GM12878 (cell line): ENCODE data around the gene DUSP16. TPM values are rescaled to one million over a fixed set of nuclear protein-coding genes. Genes with fewer than 3 reads are reported as not detected.

Experiments
- ASH2L ChIP-seq: fragments of 300-600, 200-600 bp; sonication (generic); IDR thresholded peaks from 2 replicates; pipeline ENCODE4 v1.6.1; 2017; ENCODE audit warnings: low read depth, mild to moderate bottlenecking, borderline replicate concordance
- BACH1 ChIP-seq: fragments of 450-650 bp; IDR thresholded peaks from 2 replicates; pipeline ENCODE4 v1.6.1; 2017; ENCODE audit warnings: mild to moderate bottlenecking, borderline replicate concordance
- CHD1 ChIP-seq: IDR thresholded peaks from 2 replicates; pipeline ENCODE4 v1.6.1; 2012; ENCODE audit warnings: low read depth, low read length, improper control_type of control experiment
- FOS ChIP-seq: IDR thresholded peaks from 3 replicates; pipeline ENCODE4 v1.6.1; 2011; ENCODE audit warnings: borderline replicate concordance; ENCODE audit not compliant: insufficient read length; ENCODE audit errors: extremely low read depth
- HDAC2 ChIP-seq: fragments of 200-600 bp; sonication (generic); IDR thresholded peaks from 2 replicates; pipeline ENCODE4 v1.6.1; 2017
- HDAC6 ChIP-seq: fragments of 200-600 bp; sonication (generic); IDR thresholded peaks from one replicate; pipeline ENCODE4 v1.8.0; 2017; ENCODE audit warnings: antibody characterized with exemption; ENCODE audit not compliant: unreplicated experiment
- KDM1A ChIP-seq: fragments of 200-600 bp; sonication (generic); IDR thresholded peaks from 2 replicates; pipeline ENCODE4 v1.6.1; 2016; ENCODE audit warnings: borderline replicate concordance
- KLF5 ChIP-seq: fragments of 450-650 bp; IDR thresholded peaks from 2 replicates; pipeline ENCODE4 v1.6.1; 2014; ENCODE audit warnings: mild to moderate bottlenecking; ENCODE audit not compliant: partially characterized antibody
- LARP7 ChIP-seq: fragments of 450-650 bp; IDR thresholded peaks from 2 replicates; pipeline ENCODE4 v1.6.1; 2017; ENCODE audit warnings: mild to moderate bottlenecking
- MEF2A ChIP-seq: IDR thresholded peaks from 2 replicates; pipeline ENCODE4 v1.6.1; 2011; ENCODE audit warnings: low read depth, mild to moderate bottlenecking, low read length, moderate library complexity; ENCODE audit not compliant: insufficient read depth
- MXI1 ChIP-seq: fragments of 150-350 bp; IDR thresholded peaks from 2 replicates; pipeline ENCODE4 v1.6.1; 2011; ENCODE audit warnings: low read depth, mild to moderate bottlenecking, inconsistent platforms, low read length, improper control_type of control experiment
- NFXL1 ChIP-seq: fragments of 450-650 bp; IDR thresholded peaks from 2 replicates; pipeline ENCODE4 v1.6.1; 2017; ENCODE audit warnings: antibody characterized with exemption, mild to moderate bottlenecking, borderline replicate concordance
- POU2F2 ChIP-seq: IDR thresholded peaks from 3 replicates; pipeline ENCODE4 v1.6.1; 2011; ENCODE audit warnings: low read depth, mild to moderate bottlenecking, low read length, borderline replicate concordance
- RELB ChIP-seq: fragments of 450-650 bp; IDR thresholded peaks from 2 replicates; pipeline ENCODE4 v1.6.1; 2017; ENCODE audit warnings: low read depth, mild to moderate bottlenecking, moderate library complexity
- REST ChIP-seq: IDR thresholded peaks from 2 replicates; pipeline ENCODE4 v1.6.1; 2012; ENCODE audit warnings: mild to moderate bottlenecking, low read depth, low read length
- SMAD1 ChIP-seq: fragments of 450-650 bp; IDR thresholded peaks from 2 replicates; pipeline ENCODE4 v1.6.1; 2018; ENCODE audit warnings: mild to moderate bottlenecking, low read depth; ENCODE audit not compliant: partially characterized antibody
- STAT3 ChIP-seq: IDR thresholded peaks from 2 replicates; pipeline ENCODE4 v1.6.1; 2011; ENCODE audit warnings: low read depth, low read length, improper control_type of control experiment
- TCF12 ChIP-seq: IDR thresholded peaks from 2 replicates; pipeline ENCODE4 v1.6.1; 2011; ENCODE audit warnings: low read depth, mild to moderate bottlenecking, low read length
- TCF7 ChIP-seq: IDR thresholded peaks from 2 replicates; pipeline ENCODE4 v1.6.1; 2014; ENCODE audit warnings: antibody characterized with exemption, borderline replicate concordance
- USF2 ChIP-seq: IDR thresholded peaks from 2 replicates; pipeline ENCODE4 v1.6.1; 2011; ENCODE audit warnings: low read depth, low read length, improper control_type of control experiment, borderline replicate concordance
- ZBED1 ChIP-seq: IDR thresholded peaks from 2 replicates; pipeline ENCODE4 v1.6.1; 2016; ENCODE audit warnings: borderline replicate concordance
- ZBTB33 ChIP-seq: fragments of 450-650 bp; IDR thresholded peaks from 2 replicates; pipeline ENCODE4 v1.6.1; 2017; ENCODE audit warnings: mild to moderate bottlenecking
- polyA plus RNA-seq, 11 experiments: library from polyadenylated mRNA; depleted of rRNA in 4 of 11; unstranded in 6 of 11; stranded (reverse) in 5 of 11; fragments of >200 nt; fragmentation: Nextera tagmentation in 4 of 11; fragmentation: Illumina TruSeq in 1 of 11; extraction: Ambion mirVana in 4 of 11; extraction: Trizol in 1 of 11; gene quantifications; 1 replicate in 1 of 11; 2 replicates in 10 of 11; pipeline versions ENCODE4 v1.2.1 to v1.2.3, GENCODE V29; 2011 to 2016; ENCODE audit warnings: inconsistent platforms in 2 of 11, missing spikeins in 2 of 11, low read depth in 1 of 11
- total RNA-seq, 4 experiments: library from RNA; depleted of rRNA in 3 of 4; stranded (reverse); fragments of >200 nt in 3 of 4; fragmentation: Illumina TruSeq in 1 of 4; extraction: Trizol in 1 of 4; gene quantifications; 2 replicates each; pipeline versions ENCODE4 v1.2.1 to v1.2.3, GENCODE V29; 2013 to 2021

Gene DUSP16
- total and polyA plus RNA-seq, 10 of the 15 experiments (the other 5 are each of a cell fraction or from before 2014, with no cell fraction given) = 3.9 to 75.3 (median 26.8) TPM

- TF ChIP-seq REST (no peak), SMAD1 (peak; percentile 26), TCF12 (no peak), ZBED1 (peak; percentile 71; the same call in 1 of the 2 replicates), CHD1 (no peak), MEF2A (peak; percentile 60; the same call in 1 of the 2 replicates), POU2F2 (no peak), STAT3 (peak; percentile 81; the same call in 1 of the 2 replicates), FOS (no peak), KDM1A (no peak), KLF5 (no peak), MXI1 (peak; percentile 45; the same call in 1 of the 2 replicates), NFXL1 (no peak), BACH1 (peak; percentile 78; the same call in 1 of the 2 replicates), TCF7 (0 out of 2 replicates have a peak, but pooled peaks have one; percentile 25), HDAC6 (no peak), HDAC2 (no peak), USF2 (no peak), LARP7 (no peak), ASH2L (no peak), ZBTB33 (peak; percentile 71; the same call in 1 of the 2 replicates), RELB (peak; percentile 94)
These were observed 56.8 kb downstream of the DUSP16 start (continued) for GRCh38 chr12:12505544-12506495.
